Colonic mucosa (tissue), 4 donors: Measurements from ENCODE around the gene FAM187B. TPM values are rescaled to one million over a fixed set of nuclear protein-coding genes. Genes with fewer than 3 reads are reported as not detected.

ENCODE experiments used
- DNase-seq: peaks from one replicate; pipeline ENCODE4 v3.0.0-alpha.2; 2020
- H3K27ac ChIP-seq: fragments of 200-600 bp; one replicate; pipeline ENCODE4 v1.8.0; 2021
- H3K27me3 ChIP-seq: fragments of 200-600 bp; one replicate; pipeline ENCODE4 v1.8.0; 2021
- H3K36me3 ChIP-seq: fragments of 200-600 bp; one replicate; pipeline ENCODE4 v1.8.0; 2021
- H3K4me1 ChIP-seq: fragments of 200-600 bp; one replicate; pipeline ENCODE4 v1.8.0; 2021; ENCODE audit warnings: mild to moderate bottlenecking
- H3K4me3 ChIP-seq: fragments of 200-600 bp; one replicate; pipeline ENCODE4 v1.8.0; 2021
- H3K9ac ChIP-seq, 2 donors: one replicate each; pipeline ENCODE4 v1.7.0; 2013; ENCODE audit warnings: control low read depth in 2 of 2, low read depth in 2 of 2, low read length in 2 of 2
- H3K9me3 ChIP-seq: fragments of 200-600 bp; one replicate; pipeline ENCODE4 v1.8.0; 2021
- intact Hi-C: fragments of 100-400 bp; cut with DNase I; formaldehyde crosslinking; loops from one replicate; pipeline ENCODE4 v1.14.1; 2022
- total RNA-seq, 2 donors: library from RNA; stranded (reverse); fragmentation: NEBNext Ultra II Directional in 1 of 2; extraction: Animal tissue kit (Norgen Biotek cat#: 25700) in 1 of 2; gene quantifications; one replicate each; pipeline ENCODE4 v1.2.1, GENCODE V29; 2021
- TF ChIP-seq, protein P1 (sequence below): fragments of 200-600 bp; IDR thresholded peaks from one replicate; pipeline ENCODE4 v1.8.0; 2022; ENCODE audit warnings: antibody characterized with exemption, mild to moderate bottlenecking
- donor health status: healthy.
- donor health status: DM: no; HTN: no; CAD: no.
- donor health status: DM: no; HTN: no; CAD: no.

The FAM187B gene
- total RNA-seq, 2 donors from 2014 or later = not detected

DNA sequence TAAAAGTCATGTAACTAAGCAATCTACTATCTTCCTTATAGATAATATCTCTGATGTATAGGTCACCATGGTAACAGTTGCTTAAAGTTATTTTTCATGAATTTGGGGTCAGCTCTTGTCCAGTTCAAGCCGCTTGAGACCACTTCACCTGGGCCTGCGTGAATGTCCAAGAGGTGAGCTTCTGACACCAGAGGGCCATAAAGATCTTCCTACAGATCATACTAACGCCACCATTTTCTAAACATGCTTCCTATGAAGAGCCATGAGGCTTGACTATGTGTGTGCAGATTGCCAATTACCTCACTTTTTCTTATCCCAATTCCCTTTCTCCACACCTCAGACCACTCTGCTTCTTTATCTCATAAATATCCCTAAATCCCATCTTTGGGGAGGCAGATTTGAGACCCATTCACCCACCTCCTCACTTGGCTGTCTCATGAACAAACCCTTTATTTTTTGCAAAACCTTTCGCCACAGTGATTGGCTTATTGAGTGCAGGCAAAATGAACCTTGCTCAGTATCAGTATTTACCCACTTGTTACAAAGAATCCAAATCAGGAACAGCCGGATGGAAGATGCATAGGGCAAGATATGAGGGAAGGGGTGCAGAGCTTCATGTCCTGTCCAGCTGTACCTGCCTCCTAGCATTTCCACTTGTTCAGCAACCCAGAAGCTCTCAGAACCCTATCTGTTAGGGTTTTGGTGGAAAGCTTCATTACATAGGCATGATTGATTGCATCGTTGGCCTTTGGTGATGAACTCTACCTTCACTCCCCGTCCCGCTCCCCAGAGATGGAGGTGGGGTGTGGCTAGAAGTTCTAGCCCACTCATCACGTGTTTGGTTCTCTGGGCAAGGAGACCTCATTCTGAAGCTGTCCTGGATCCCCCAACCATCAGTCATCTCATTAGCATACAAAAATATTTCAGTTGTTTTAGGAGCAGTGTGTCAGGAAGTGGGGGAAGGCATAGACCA lies 34.2 kb downstream of the FAM187B start:
- Histone ChIP-seq H3K36me3 (no peaks in the 10 kb centered on the region), H3K4me1 (no peaks in the 10 kb centered on the region), H3K27ac (no peak overlapping the region), H3K9ac (no peak overlapping the region), H3K27me3 (no peaks in the 10 kb centered on the region), H3K9me3 (no peaks in the 10 kb centered on the region), H3K4me3 (no peak overlapping the region)
- peak; percentile 6 for DNase-seq
- TF ChIP-seq, protein P1, sequence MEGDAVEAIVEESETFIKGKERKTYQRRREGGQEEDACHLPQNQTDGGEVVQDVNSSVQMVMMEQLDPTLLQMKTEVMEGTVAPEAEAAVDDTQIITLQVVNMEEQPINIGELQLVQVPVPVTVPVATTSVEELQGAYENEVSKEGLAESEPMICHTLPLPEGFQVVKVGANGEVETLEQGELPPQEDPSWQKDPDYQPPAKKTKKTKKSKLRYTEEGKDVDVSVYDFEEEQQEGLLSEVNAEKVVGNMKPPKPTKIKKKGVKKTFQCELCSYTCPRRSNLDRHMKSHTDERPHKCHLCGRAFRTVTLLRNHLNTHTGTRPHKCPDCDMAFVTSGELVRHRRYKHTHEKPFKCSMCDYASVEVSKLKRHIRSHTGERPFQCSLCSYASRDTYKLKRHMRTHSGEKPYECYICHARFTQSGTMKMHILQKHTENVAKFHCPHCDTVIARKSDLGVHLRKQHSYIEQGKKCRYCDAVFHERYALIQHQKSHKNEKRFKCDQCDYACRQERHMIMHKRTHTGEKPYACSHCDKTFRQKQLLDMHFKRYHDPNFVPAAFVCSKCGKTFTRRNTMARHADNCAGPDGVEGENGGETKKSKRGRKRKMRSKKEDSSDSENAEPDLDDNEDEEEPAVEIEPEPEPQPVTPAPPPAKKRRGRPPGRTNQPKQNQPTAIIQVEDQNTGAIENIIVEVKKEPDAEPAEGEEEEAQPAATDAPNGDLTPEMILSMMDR = no peak
- intact Hi-C loops = no loop called here

DNA sequence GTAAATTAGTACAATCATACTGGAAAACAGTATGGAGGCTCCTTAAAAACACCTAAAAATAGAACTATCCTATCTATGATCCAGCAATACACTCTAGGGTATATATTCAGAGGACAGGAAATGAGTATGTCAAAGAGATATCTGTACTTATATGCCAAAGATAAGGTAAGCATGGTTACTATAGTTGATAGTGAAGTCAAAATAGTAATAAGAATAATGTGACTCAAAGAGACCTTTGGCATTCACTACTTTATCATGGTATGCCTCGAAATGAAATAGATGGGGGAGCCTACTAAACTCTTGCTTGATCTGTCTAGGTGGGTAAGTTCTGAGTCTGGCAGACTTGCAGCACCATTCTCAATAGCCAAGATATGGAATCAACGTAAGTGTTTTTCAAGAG lies 43.7 kb downstream of the FAM187B start:
- H3K9me3 ChIP-seq = no peaks in the 10 kb centered on the region
- TF ChIP-seq, protein P1 = no peak
- no peaks in the 10 kb centered on the region for H3K27me3 ChIP-seq
- no peak overlapping the region for H3K27ac ChIP-seq
- H3K4me1 ChIP-seq = no peaks in the 10 kb centered on the region
- H3K36me3 ChIP-seq = no peaks in the 10 kb centered on the region
- intact Hi-C loops = no loop called here
- no peak overlapping the region for H3K9ac ChIP-seq
- H3K4me3 ChIP-seq = no peak overlapping the region
- DNase-seq = no peak

DNA sequence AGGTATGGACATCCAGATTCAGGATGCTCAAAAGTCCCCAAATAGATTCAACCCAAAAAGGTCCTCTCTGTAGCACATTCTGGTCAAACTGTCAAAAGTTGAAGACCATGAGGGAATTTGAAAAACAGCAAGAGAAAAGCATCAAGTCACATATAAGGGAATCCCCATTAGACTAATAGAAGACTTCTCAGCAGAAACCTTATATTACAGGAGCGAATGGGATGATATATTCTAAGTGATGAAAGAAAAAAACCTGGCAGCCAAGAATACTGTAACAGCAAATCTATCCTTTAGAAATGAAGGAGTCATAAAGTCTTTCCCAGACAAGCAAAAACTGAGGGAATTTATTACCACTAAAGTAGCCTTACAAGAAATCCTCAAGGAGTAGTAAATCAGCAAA lies 44.3 kb downstream of the FAM187B start:
- Histone ChIP-seq H3K9me3 (no peaks in the 10 kb centered on the region), H3K4me1 (no peaks in the 10 kb centered on the region), H3K9ac (no peak overlapping the region), H3K27ac (no peak overlapping the region), H3K27me3 (no peaks in the 10 kb centered on the region), H3K36me3 (no peaks in the 10 kb centered on the region), H3K4me3 (no peak overlapping the region)
- TF ChIP-seq, protein P1 = no peak
- intact Hi-C loops = no loop called here
- DNase-seq = no peak

DNA sequence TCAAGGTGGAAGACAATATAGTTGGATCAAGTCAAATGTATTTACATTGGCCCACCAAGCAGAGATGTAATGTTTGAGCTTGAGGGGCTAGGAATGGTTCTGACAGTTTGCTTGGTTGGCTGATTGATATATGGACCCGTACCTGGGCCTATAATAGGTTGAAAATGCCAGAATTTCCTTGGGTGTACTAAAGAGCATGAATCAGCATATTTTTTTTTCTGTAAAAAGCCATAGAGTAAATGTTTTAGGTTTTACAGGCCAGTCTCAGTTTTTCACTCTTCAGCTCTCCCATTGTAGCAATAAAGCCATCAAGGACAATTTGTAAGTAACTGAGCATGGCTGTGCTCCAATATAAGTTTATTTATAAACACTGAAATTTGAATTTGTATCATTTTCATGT lies 47.2 kb downstream of the FAM187B start:
- TF ChIP-seq, protein P1 = no peak
- Histone ChIP-seq H3K27ac (no peak overlapping the region), H3K27me3 (no peaks in the 10 kb centered on the region), H3K9me3 (no peaks in the 10 kb centered on the region), H3K36me3 (no peaks in the 10 kb centered on the region), H3K9ac (no peak overlapping the region), H3K4me1 (no peaks in the 10 kb centered on the region), H3K4me3 (no peak overlapping the region)
- DNase-seq = no peak
- intact Hi-C loops = no loop called here

DNA sequence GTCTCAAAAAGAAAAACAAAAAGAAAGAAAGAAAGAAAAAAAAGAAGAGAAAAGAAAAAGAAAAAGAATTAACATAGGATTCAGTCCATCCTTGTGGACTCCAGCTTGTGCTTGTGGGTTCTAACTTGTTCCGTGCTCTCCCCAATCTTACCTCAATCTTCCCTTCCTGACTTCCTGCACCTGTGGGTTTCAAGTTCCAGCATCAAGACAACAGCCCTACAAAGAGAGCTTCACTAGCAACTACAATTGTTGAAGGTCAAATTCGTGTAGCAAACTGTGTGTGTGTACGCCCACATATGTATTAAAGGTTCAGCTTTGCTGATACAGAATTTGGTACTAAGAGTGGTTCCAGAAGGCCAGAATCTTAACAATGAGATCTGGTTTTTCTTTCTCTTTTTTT lies 48.7 kb downstream of the FAM187B start:
- Histone ChIP-seq H3K27ac (no peak overlapping the region), H3K4me3 (no peak overlapping the region), H3K27me3 (no peaks in the 10 kb centered on the region), H3K9ac (no peak overlapping the region), H3K9me3 (no peaks in the 10 kb centered on the region), H3K4me1 (no peaks in the 10 kb centered on the region), H3K36me3 (no peaks in the 10 kb centered on the region)
- DNase-seq = no peak
- intact Hi-C loops = no loop called here
- TF ChIP-seq, protein P1 = no peak
